HL-60/S4 treated with phorbol 12-myristate 13-acetate at 8.2 ng/mL for 4 days and 3 days (cell line): Measurements from ENCODE around the gene ZDHHC9.
"Not testable (repeated sequence)": the region's sequence is repeated elsewhere in the genome, so short reads cannot be mapped to it uniquely, and the experiment has no call there.

ENCODE experiments used
- in situ Hi-C: fragments of 300-500 bp; cut with MboI; formaldehyde crosslinking; loops from 2 replicates; pipeline ENCODE4 v1.15.0; 2022; ENCODE audit warnings: low sequenced_read_pairs

The ZDHHC9 gene

DNA sequence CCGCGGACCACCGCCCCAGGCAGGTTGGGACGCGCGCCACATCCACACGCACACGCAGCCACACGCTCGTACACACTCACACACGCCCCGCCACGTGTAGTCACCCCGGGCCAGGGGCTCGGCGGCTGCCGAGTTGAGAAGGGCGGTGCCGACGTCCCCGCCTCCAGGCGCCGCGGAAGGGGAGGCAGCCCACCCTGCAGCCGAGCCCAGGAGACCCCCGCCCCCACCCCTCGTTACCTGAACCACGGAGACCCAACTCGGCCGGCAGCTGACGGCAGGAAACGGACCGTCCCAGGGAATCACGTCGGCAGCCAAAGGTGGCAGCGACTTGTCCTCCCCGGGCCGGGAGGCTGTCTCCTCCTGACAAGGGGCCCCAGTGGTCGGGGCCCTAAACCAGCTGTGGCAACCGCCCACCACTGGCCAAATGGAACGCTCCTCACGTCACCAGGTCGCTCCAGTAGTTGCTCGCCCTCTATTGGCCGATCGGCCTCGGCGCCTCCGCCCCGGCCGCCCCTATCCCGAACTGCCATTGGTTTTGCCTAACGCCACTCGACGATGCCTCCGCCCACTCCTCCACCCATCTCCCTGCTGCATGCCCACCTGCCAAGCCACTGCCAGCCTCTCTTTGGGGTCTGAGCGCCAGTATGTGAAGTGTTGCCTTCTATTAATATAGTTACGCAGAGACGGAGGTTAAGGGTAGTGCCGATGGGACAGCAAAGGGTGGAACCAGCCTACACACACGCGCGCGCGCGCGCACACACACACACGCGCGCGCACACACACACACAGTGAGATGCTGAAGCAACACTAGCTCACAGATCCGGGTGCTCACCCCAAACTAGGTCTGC lies at the start of gene ZDHHC9:
Gene ZDHHC9 (minus strand): TSS at position 428 of the 848 bp plus-strand sequence. CDS start 1,941 bp downstream, outside the sequence.
- in situ Hi-C loops, result no loop called here

DNA sequence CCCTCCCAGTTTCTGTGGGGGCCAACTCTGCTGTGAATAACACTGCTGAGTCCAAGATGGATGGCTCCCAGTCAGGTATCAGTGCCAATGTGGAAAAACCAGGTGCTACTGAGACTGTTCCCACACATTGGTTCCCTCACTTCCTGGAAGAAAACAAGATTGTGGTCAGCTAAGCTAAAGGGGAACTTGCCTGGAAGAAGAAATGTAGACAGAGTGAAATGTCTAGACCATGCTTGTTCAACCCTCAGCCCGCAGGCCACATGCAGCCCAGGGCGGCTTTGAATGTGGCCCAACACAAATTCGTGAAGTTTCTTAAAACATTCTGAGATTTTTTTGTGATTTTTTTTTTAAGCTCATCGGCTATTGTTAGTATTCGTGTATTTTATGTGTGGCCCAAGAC lies 33.7 kb upstream of the ZDHHC9 start:
- in situ Hi-C loops, result no loop called here

DNA sequence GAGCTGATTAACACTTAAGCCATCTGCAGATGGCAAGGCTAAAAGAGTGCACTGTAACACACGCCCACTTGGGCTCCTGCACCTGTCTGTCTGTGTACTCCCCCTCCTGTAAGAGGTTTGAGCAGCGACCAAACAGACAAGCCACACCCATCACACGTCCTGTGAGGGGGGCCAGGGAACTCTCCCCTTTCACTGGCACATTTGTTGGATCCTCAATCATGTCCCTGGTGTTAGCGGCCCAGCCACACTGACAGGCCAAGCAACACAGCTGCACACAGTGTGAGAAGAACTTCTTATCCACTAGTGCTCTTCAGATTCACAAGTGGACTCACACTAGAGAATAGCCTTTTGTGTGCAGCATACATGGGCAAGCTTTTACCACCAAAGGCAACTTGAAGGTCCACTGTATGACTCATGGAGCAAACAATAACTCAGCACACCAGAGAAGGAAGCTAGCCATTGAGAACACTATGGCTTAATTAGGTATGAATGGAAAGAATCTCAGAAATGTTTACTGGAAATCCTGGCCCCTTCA lies 33.2 kb upstream of the ZDHHC9 start:
- in situ Hi-C loops, result no loop called here

DNA sequence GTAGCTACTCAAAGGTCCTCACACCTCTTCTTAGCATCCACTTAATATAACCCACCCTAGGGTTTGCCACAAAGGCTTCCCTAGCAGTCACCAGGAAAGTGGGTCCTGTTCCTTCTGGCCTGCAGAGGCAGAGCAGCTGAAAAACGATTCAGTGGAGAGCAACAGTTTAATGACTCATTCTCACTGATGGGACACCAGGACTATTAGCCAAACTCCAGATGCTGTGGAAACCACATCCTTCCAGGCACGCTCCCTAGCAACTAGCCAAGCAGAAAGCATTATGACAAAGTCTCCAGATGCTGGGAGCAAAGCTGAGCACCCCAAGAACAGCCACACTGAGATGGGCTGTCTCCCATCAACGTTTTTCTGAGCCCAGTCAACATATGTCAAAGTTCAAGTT lies 32.0 kb upstream of the ZDHHC9 start:
- in situ Hi-C loops, result no loop called here

DNA sequence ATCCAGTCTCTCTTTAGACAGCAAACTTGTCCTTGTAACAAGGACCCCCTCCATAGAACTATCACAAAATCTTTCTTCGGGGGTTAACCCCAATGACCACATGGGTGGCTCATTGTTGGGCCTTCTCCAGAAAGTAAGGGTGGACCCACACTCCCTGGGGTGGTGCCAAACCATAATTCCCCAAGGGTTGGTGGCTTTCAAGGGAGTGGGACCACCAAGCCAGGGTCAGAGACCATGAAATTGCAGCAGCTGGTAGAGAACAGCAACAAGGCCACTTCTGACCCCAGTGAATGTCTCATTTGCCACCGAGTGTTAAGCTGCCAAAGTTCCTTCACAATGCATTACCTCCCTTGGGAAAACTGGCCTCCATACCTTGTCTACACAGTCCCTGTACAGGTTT lies 28.8 kb upstream of the ZDHHC9 start:
- in situ Hi-C loops, result no loop called here

DNA sequence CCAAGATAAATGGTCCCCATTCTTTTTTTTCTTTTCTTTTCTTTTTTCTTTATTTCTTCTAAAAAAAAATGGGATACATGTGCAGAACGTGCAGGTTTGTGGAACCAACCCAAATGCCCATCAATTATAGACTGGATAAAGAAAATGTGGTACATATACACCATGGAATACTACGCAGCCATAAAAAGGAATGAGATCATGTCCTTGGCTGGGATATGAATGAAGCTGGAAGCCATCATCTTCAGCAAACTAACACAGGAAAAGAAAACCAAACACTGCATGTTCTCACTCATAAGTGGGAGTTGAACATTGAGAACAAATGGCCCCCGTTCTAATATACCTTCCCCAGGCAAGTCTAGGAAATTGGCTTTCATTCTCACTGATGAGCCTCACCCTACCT lies 22.6 kb upstream of the ZDHHC9 start:
- in situ Hi-C loops, result not testable (repeated sequence)

DNA sequence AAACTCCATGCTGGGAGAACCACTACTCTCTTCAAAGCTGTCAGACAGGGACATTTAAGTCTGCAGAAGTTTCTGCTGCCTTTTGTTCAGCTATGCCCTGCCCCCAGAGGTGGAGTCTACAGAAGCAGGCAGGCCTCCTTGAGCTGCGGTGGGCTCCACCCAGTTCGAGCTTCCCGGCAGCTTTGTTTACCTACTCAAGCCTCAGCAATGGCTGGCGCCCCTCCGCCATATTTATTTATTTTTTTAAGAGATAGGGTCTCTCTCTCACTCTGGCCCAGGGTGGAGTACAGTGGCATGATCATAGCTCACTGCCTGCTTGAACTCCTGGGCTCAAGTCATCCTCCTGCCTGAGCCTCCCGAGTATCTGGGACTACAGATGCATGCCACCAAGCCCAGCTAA lies 15.4 kb upstream of the ZDHHC9 start:
- in situ Hi-C loops, result not testable (repeated sequence)

DNA sequence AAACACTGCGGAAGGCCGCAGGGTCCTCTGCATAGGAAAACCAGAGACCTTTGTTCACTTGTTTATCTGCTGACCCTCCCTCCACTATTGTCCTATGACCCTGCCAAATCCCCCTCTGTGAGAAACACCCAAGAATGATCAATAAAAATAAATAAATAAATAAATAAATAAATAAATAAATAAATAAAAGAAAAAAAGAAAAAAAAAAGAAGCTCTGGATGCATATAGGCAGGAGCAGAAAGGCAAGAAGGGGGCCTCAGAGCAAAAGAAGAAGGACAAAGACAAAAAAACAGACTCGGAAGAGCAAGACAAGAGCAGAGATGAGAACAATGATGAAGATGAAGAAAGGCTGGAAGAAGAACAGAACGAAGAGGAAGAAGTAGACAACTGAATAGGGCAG lies 8.1 kb upstream of the ZDHHC9 start:
- in situ Hi-C loops, result not testable (repeated sequence)

DNA sequence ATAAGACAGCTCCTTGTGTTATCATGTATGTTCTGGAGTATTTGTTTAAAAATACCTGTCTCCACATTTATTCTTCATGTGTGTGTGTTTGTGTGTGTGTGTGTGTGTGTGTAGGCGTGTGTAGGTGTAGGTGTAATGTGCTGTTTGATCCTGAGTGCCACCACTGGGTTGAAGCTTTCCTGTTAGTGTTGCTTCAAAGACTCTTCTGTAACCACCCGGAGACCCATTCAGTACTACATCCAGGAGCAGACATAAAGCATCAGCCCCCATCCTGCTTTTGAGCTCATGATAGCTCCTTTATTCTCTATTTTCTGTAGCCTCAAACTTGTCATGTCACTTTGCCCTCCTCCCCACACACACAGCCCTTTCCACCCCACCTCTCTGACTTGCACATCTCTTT lies 3.0 kb upstream of the ZDHHC9 start:
- in situ Hi-C loops, result no loop called here

DNA sequence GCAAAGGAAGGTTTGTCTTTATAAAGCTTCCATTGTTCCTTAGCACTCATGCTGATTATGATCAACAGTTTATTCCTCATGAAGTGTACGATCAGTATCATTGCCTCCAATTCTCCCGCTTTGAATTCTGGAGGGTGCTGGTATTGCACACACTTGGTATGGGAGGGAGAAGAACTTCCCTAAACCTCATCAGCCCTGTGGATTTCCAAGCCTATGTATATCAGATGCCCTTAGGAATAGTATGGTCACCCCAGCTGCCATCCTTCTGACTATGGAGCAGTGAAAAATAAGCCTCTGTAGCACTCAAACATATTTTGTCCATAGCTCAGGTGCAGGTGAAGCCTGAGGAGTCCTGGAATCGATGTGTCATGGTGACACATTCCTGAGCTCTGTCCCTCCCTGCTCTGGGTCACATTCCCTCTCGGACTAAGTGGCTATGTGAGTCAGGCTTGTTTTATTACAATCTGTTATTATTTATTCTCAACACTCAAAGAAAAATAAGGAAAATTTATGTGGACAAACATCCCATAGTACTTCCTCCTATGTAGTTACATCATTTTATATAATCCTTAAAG lies 2.0 kb upstream of the ZDHHC9 start:
- in situ Hi-C loops, result no loop called here

DNA sequence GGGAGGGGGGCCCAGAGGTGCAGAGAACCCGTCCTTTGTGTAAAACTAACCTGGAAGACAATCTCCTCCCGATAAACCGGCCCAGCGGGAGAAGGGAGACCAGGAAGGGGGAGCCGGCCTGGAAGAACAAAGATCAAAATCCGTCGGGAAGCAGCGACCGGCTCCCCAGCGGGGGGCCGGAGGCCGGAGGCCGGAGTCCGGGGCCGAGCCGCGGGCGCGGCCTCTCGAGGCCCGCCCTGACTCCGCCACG lies 552 bp downstream of the ZDHHC9 start:
- in situ Hi-C loops, result no loop called here

DNA sequence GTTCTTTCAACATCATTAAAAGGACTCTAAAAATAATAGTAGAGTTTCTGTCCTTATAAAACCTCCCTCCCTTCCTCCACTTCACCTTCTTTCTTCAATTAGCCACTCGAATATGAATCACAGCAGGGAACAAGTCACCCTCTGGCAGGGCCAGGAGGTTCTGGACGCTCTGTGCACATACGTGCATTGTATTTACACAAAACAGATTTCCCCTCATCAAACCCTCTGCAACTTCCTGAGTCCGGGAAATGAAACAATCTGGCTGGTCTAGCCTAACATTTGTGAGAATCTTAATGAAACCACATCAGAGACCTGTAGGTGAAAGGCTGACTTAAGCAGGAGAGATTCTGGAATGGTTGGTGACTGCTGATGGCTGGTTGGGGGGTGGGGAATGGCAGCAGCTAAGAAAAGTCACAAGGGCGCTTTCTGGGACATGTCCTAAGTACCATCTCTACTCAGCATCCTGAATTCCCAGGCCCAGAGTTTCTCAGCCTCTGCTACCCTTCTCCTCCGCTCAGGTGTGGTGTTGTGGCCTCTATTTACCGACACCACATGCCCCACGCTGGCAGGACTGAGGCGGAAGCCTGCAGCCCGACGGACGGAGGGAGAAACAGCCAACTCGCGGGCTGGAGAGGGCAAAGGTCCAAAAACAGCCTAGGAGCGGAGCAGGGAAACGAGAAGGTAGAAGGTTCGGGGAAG lies 1.0 kb downstream of the ZDHHC9 start:
- in situ Hi-C loops, result no loop called here

DNA sequence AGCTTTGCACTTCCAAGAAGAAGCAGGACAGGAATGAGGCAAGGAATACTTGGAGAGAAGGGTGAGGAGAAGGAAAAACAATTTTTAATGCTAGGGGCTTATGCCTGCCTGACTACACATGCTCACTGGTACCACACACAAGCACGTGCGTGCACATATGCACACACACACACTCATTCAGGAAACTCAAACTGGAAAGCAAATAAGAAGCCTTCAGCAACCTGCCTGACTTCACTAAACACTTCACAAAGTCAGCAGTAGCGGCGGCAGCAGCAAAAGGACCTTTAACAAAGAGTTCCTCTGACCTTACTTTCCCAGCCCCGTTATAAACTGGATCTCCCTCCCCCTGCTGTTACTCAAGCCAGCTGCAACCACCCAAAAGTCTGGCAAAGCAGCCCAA lies 3.3 kb downstream of the ZDHHC9 start:
- in situ Hi-C loops, result no loop called here

DNA sequence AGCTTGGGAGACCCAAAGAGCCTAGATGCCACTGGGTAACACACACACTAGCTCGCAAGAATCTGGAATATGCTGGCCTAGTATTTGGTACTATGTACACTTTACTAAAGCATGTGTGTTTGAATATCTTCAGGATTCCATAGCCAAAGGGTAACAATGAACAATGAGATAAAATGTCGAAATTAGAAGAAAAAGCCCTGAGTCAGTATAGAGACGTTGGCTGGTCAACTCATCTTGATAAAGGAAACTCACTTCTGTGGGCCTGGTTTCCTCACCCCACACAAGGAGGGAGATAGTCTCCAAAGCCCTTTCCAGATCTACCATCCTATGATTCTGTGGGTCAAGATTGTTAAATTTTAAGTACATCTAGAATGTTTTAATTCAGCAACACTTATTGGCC lies 6.9 kb downstream of the ZDHHC9 start:
- in situ Hi-C loops, result no loop called here

DNA sequence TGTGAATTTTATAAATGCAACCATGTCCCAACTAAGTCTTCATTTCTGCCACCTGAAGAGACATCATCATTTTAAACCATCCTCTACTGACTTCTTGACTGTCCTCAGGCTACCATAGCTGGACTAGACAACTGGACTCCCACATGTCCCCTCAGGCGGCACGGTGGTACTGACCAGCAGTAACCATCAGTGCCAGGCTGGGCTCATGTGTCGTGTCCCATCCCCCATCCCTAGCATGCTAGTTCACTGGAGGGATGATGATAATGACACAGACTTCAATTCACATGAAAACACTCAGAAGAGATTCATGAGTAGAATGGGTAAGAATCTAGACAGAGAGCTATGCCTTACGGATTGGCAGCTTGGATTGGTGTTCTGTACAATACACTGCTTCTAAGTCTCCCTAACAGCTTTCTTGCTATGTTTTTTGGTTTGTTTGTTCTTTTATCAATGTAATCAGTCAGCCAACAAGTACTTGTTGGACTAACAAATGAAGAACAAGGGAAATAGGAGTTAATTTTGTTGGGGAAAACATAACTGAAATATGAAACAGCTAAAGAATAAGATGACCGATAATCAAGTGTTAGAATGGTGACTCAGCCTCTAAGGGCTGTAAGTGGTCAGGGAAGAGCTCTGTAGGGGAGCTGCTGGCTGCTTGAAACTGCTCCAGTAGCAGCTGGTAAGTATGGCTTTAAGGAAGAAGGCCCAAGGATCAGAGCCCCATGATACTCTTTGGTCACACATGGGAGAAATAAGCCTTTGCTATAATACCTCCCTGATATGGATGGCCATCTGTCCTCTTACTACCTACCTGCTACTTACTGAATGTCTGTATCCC lies 10.3 kb downstream of the ZDHHC9 start:
- in situ Hi-C loops, result no loop called here

DNA sequence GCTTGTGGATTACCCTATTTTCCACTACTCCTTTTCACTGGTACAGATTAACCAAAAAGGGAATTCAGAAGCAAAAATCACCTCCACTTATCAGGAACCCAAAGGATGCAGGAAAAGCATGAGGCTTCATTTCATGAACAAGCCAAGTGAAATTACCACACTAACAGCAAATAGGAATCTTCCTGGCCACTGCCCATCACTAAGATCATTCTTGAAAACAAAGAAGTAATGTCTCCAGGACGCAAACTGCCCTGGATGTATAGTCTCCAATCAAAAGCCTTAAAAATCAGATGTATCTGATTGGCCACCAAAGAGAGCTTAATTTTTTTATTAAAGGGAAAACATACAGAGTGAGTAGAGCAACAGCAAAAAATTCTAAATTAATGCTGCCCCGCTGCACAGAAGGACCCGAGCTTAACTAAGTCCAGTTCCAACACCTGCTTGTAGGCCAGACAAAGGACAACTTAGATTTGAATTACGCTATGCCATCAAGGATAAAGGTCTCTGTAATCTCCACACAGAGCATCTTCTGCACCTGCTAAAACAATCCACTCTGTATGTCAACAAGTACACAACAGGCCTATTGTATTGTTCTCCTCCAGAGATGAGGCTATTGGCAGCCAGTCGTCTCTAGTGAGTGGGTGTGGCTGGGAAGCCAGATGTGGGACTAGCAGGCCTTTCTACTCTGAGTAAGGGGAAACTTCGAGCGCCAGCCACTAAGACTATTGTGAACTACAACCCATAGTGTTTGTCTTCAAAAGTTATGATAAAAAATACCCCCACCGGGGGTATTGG lies 12.4 kb downstream of the ZDHHC9 start:
- in situ Hi-C loops, result no loop called here

DNA sequence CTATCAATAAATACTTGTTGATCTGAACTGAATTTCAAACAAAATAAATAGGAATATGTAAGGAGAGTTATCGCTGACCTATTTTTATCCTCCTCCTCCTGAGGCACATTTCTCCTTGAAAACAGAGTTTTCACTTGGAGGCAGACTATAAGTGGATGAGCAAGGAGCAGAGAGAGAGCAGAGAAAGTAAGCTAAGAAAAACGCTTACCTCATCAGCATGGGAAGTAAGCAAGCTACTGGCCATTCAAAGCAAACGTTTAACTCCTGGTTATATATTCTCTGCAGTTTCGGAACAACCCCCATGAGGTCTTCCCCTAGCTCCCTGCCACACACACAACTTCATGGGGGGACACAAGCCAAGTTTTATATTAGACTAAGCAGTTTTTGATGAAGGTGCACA lies 13.2 kb downstream of the ZDHHC9 start:
- in situ Hi-C loops, result no loop called here

DNA sequence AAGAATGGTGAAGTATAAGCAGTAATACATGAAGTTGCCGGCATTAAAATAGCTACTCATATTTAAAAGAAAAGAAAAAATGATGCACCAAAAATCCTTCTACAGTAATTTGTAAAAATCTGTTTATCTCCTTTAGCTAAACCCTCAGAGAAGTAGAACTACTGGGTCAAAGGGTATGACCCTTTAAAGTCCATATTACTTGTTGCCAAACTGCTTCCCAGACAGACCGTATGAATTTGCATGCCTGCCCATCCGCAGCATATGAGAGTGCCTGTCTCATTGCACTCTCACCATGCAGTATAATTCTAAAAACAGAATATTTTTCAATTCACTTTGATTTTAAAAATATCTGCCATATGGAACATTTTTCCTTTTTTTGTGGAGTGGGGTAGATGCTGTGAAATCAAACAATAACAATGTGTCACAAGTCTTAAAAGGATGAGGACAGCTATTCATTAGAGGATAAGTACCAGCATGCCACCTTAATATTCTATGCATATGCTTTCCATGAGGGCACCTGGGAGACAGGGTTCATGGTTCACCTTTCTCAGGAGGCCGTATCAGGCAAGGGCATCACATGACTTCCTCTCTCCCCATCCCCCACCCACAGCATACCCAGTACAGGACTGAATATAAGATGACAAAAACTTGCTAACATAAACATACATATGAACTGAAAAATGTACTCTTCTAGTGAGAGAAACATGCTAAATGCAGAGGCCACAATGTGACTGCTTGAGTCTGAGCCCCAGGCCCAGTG lies 17.8 kb downstream of the ZDHHC9 start:
- in situ Hi-C loops, result no loop called here

DNA sequence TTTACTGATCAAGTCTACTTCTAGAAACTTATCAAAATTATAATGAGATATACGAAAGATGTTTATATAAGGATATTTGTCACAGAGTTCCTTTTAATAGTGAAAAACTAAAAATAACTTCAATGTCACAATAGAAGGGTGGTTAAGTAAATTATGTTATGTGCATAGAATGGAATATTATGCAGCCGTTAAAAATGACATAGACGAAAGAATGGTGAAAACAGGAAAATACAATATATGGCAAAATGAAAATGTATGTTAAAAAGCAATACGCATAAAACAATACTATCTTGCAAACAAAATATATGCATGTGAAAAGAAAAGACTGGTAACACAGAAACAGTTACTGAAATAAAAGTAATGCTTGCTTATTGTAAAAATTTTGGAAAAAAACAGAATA lies 19.1 kb downstream of the ZDHHC9 start:
- in situ Hi-C loops, result loop anchor here (25.0 kb wide), 1 partner anchor 187 kb away; no protein-coding TSS in a partner anchor
